K562 (cell line): ENCODE measurements around the gene AMELX. TPM values are rescaled to one million over a fixed set of nuclear protein-coding genes. Genes with fewer than 3 reads are reported as not detected.

Experiments used
- KLF6 ChIP-seq: fragments of 250-450 bp; sonication (Bioruptor Pico); IDR thresholded peaks from 2 replicates; pipeline ENCODE4 v1.4.0; 2020; ENCODE audit warnings: mild to moderate bottlenecking, moderate library complexity, borderline replicate concordance
- MEIS2 ChIP-seq: fragments of 450-650 bp; IDR thresholded peaks from 2 replicates; pipeline ENCODE4 v1.6.1; 2014; ENCODE audit warnings: mild to moderate bottlenecking; ENCODE audit not compliant: partially characterized antibody
- OTX1 ChIP-seq: fragments of 450-650 bp; formaldehyde crosslinking; IDR thresholded peaks from 2 replicates; pipeline ENCODE4 v1.4.0; 2022; ENCODE audit warnings: mild to moderate bottlenecking
- SIN3A ChIP-seq, 2 experiments: fragments of 150-350 bp in 1 of 2; IDR thresholded peaks; 2 replicates each; pipeline ENCODE4 v1.6.1; 2011 to 2016; ENCODE audit warnings: borderline replicate concordance in 2 of 2, low read depth in 2 of 2, low read length in 2 of 2, mild to moderate bottlenecking in 2 of 2, moderate library complexity in 2 of 2; ENCODE audit not compliant: control insufficient read depth in 1 of 2
- SMARCA4 ChIP-seq: fragments of 450-650 bp; IDR thresholded peaks from 2 replicates; pipeline ENCODE4 v1.6.1; 2016
- SMARCE1 ChIP-seq: fragments of 450-650 bp; IDR thresholded peaks from 2 replicates; pipeline ENCODE4 v1.7.1; 2016; ENCODE audit warnings: mild to moderate bottlenecking
- ZNF311 ChIP-seq: fragments of 250-450 bp; sonication (Bioruptor Pico); IDR thresholded peaks from 2 replicates; pipeline ENCODE4 v1.4.0; 2020; ENCODE audit warnings: mild to moderate bottlenecking, moderate library complexity
- polyA plus RNA-seq, 8 experiments: library from polyadenylated mRNA; depleted of rRNA in 4 of 8; stranded (reverse) in 5 of 8; unstranded in 3 of 8; fragments of >200 nt; fragmentation: Nextera tagmentation in 2 of 8; fragmentation: Illumina TruSeq in 1 of 8; extraction: Ambion mirVana in 2 of 8; extraction: Trizol in 1 of 8; gene quantifications; 2 replicates each; pipeline versions ENCODE4 v1.2.1 to v1.2.3, GENCODE V29; 2011 to 2014; ENCODE audit warnings: inconsistent platforms in 1 of 8, missing spikeins in 1 of 8
- total RNA-seq, 7 experiments: library from RNA; depleted of rRNA in 6 of 7; stranded (reverse); fragments of >200 nt in 6 of 7; fragmentation: Illumina TruSeq in 2 of 7; extraction: Trizol in 2 of 7; gene quantifications; 2 replicates each; pipeline versions ENCODE4 v1.2.1 to v1.2.3, GENCODE V29; 2011 to 2021; ENCODE audit warnings: low replicate concordance in 1 of 7
- TF ChIP-seq, protein P1 (sequence below): fragments of 450-650 bp; IDR thresholded peaks from 2 replicates; pipeline ENCODE4 v1.6.1; 2016; ENCODE audit warnings: mild to moderate bottlenecking, moderate library complexity
- TF ChIP-seq, protein P2 (sequence below): fragments of 250-450 bp; sonication (Bioruptor Pico); IDR thresholded peaks from 2 replicates; pipeline ENCODE4 v1.5.0; 2021

The AMELX gene
- total and polyA plus RNA-seq, 9 of the 15 experiments (the other 6 are each of a cell fraction or from before 2014, with no cell fraction given): 0.22 TPM; not detected in 8

DNA sequence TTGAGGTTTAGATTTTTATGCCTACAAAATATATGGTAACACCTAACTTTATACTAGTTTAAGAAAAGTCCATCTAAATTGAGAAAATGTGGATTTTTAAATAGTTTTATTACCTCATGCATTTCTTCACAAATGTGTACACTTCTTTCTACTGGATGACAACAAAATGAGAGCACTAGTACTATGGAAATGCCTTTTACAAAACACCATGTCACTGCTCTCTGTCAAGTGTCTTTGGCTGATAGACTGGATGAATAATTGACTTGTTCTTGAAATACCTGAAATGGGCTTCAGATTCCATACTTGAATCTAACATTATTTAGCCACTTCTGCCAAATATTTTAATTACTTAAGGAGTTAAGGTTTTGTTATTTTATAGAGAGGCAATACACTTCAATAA, 49.5 kb downstream of the AMELX start (continued):
- TF ChIP-seq, protein P1, sequence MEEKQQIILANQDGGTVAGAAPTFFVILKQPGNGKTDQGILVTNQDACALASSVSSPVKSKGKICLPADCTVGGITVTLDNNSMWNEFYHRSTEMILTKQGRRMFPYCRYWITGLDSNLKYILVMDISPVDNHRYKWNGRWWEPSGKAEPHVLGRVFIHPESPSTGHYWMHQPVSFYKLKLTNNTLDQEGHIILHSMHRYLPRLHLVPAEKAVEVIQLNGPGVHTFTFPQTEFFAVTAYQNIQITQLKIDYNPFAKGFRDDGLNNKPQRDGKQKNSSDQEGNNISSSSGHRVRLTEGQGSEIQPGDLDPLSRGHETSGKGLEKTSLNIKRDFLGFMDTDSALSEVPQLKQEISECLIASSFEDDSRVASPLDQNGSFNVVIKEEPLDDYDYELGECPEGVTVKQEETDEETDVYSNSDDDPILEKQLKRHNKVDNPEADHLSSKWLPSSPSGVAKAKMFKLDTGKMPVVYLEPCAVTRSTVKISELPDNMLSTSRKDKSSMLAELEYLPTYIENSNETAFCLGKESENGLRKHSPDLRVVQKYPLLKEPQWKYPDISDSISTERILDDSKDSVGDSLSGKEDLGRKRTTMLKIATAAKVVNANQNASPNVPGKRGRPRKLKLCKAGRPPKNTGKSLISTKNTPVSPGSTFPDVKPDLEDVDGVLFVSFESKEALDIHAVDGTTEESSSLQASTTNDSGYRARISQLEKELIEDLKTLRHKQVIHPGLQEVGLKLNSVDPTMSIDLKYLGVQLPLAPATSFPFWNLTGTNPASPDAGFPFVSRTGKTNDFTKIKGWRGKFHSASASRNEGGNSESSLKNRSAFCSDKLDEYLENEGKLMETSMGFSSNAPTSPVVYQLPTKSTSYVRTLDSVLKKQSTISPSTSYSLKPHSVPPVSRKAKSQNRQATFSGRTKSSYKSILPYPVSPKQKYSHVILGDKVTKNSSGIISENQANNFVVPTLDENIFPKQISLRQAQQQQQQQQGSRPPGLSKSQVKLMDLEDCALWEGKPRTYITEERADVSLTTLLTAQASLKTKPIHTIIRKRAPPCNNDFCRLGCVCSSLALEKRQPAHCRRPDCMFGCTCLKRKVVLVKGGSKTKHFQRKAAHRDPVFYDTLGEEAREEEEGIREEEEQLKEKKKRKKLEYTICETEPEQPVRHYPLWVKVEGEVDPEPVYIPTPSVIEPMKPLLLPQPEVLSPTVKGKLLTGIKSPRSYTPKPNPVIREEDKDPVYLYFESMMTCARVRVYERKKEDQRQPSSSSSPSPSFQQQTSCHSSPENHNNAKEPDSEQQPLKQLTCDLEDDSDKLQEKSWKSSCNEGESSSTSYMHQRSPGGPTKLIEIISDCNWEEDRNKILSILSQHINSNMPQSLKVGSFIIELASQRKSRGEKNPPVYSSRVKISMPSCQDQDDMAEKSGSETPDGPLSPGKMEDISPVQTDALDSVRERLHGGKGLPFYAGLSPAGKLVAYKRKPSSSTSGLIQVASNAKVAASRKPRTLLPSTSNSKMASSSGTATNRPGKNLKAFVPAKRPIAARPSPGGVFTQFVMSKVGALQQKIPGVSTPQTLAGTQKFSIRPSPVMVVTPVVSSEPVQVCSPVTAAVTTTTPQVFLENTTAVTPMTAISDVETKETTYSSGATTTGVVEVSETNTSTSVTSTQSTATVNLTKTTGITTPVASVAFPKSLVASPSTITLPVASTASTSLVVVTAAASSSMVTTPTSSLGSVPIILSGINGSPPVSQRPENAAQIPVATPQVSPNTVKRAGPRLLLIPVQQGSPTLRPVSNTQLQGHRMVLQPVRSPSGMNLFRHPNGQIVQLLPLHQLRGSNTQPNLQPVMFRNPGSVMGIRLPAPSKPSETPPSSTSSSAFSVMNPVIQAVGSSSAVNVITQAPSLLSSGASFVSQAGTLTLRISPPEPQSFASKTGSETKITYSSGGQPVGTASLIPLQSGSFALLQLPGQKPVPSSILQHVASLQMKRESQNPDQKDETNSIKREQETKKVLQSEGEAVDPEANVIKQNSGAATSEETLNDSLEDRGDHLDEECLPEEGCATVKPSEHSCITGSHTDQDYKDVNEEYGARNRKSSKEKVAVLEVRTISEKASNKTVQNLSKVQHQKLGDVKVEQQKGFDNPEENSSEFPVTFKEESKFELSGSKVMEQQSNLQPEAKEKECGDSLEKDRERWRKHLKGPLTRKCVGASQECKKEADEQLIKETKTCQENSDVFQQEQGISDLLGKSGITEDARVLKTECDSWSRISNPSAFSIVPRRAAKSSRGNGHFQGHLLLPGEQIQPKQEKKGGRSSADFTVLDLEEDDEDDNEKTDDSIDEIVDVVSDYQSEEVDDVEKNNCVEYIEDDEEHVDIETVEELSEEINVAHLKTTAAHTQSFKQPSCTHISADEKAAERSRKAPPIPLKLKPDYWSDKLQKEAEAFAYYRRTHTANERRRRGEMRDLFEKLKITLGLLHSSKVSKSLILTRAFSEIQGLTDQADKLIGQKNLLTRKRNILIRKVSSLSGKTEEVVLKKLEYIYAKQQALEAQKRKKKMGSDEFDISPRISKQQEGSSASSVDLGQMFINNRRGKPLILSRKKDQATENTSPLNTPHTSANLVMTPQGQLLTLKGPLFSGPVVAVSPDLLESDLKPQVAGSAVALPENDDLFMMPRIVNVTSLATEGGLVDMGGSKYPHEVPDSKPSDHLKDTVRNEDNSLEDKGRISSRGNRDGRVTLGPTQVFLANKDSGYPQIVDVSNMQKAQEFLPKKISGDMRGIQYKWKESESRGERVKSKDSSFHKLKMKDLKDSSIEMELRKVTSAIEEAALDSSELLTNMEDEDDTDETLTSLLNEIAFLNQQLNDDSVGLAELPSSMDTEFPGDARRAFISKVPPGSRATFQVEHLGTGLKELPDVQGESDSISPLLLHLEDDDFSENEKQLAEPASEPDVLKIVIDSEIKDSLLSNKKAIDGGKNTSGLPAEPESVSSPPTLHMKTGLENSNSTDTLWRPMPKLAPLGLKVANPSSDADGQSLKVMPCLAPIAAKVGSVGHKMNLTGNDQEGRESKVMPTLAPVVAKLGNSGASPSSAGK: no peak
- TF ChIP-seq ZNF311 (CRISPR knock-in tag): no peak
- TF ChIP-seq, protein P2, sequence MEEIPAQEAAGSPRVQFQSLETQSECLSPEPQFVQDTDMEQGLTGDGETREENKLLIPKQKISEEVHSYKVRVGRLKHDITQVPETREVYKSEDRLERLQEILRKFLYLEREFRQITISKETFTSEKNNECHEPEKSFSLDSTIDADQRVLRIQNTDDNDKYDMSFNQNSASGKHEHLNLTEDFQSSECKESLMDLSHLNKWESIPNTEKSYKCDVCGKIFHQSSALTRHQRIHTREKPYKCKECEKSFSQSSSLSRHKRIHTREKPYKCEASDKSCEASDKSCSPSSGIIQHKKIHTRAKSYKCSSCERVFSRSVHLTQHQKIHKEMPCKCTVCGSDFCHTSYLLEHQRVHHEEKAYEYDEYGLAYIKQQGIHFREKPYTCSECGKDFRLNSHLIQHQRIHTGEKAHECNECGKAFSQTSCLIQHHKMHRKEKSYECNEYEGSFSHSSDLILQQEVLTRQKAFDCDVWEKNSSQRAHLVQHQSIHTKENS (CRISPR knock-in tag): no peak
- TF ChIP-seq SIN3A (IDR thresholded peaks at IDR 0.05; ENCODE audit: borderline replicate concordance in 2 of 2, control insufficient read depth in 1 of 2, low read depth in 2 of 2, low read length in 2 of 2): no peak
- TF ChIP-seq OTX1 (CRISPR knock-in tag): no peak
- TF ChIP-seq MEIS2: peak; percentile 55
- TF ChIP-seq KLF6: no peak
- no peak for TF ChIP-seq SMARCA4
- no peak for TF ChIP-seq SMARCE1
- TF ChIP-seq, all 486 proteins: peak for 3
